NB4 (cell line): ENCODE measurements around the gene MSRB3.

Source experiments
- DNase-seq: peaks from one replicate; pipeline ENCODE4 v3.0.0; 2010; ENCODE audit warnings: low read depth
- H3K4me3 ChIP-seq: one replicate; pipeline ENCODE4 v1.5.1; 2011; ENCODE audit warnings: mild to moderate bottlenecking, low read depth, low read length, moderate library complexity
- MYC ChIP-seq: IDR thresholded peaks from 2 replicates; pipeline ENCODE4 v1.6.1; 2011; ENCODE audit warnings: low read depth, low read length
- POLR2A ChIP-seq: IDR thresholded peaks from 2 replicates; pipeline ENCODE4 v1.6.1; 2011; ENCODE audit warnings: mild to moderate bottlenecking; ENCODE audit not compliant: insufficient read length; ENCODE audit errors: extremely low read depth
- TF ChIP-seq, protein P1 (sequence below): IDR thresholded peaks from one replicate; pipeline ENCODE4 v1.5.1; 2012; ENCODE audit warnings: low read depth, low read length
- TF ChIP-seq, protein P2 (sequence below): IDR thresholded peaks from 2 replicates; pipeline ENCODE4 v1.6.1; 2011; ENCODE audit warnings: low read depth, low read length

The MSRB3 gene

DNA sequence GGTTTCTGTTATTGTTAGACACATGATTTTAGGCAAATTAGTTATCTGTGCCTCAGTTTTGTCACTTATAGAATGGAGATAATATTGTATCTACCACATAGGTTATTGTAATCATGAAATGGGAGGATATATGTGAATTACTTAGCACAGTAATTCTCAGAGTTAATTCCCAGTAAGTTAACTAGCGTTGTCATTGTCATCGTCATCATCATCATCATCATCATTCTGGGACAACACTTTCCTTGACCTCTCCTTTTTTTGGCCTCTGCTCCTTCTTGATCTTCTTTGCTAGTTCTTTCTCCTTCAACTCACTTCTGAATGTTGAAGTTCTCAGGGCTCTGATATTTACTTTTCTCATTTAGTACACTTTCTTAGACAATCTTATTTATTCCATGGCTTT is 13.8 kb downstream of the MSRB3 start:
- TF ChIP-seq, protein P1, sequence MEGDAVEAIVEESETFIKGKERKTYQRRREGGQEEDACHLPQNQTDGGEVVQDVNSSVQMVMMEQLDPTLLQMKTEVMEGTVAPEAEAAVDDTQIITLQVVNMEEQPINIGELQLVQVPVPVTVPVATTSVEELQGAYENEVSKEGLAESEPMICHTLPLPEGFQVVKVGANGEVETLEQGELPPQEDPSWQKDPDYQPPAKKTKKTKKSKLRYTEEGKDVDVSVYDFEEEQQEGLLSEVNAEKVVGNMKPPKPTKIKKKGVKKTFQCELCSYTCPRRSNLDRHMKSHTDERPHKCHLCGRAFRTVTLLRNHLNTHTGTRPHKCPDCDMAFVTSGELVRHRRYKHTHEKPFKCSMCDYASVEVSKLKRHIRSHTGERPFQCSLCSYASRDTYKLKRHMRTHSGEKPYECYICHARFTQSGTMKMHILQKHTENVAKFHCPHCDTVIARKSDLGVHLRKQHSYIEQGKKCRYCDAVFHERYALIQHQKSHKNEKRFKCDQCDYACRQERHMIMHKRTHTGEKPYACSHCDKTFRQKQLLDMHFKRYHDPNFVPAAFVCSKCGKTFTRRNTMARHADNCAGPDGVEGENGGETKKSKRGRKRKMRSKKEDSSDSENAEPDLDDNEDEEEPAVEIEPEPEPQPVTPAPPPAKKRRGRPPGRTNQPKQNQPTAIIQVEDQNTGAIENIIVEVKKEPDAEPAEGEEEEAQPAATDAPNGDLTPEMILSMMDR: no peak
- TF ChIP-seq, protein P2, sequence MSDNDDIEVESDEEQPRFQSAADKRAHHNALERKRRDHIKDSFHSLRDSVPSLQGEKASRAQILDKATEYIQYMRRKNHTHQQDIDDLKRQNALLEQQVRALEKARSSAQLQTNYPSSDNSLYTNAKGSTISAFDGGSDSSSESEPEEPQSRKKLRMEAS: no peak
- TF ChIP-seq MYC (no peak), POLR2A (no peak)
- no peak for DNase-seq
- no peak overlapping the region for H3K4me3 ChIP-seq

GRCh38 chr12:65293735-65294134 is 15.3 kb downstream of the MSRB3 start:
- no peak overlapping the region for H3K4me3 ChIP-seq
- TF ChIP-seq POLR2A (no peak), MYC (no peak)
- TF ChIP-seq, protein P2: no peak
- TF ChIP-seq, protein P1: no peak
- no peak for DNase-seq

DNA sequence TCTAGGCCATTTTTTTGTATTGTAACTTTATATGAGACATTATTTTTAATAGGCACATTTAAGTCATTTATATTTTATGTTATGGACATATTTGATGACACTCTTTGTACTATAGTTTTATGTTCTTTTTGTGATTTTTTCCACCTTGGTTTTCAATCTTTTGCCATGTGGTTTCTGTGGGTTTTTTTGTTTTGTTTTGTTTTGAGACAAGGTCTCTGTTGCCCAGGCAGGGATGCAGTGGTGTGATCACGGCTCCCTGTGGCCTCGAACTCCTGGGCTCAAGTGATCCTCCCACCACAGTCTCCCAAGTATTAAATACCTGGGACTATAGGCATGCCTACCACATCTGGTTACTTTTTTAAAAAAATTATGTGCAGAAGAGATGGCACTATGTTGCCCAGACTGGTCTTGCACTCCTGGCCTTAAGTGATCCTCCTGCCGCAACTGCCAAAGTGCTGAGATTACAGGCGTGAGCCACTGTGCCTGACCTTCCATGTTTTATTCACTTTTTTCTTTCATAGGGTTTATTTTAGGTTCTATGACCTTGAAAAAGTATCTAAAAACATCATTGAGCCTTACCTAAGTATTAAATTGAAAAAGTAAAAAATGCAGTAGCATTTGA is 16.3 kb downstream of the MSRB3 start:
- no peak for DNase-seq
- TF ChIP-seq POLR2A (no peak), MYC (no peak)
- TF ChIP-seq, protein P1: no peak
- TF ChIP-seq, protein P2: no peak
- H3K4me3 ChIP-seq: no peak overlapping the region

GRCh38 chr12:65296508-65297265 is 18.2 kb downstream of the MSRB3 start:
- no peak for DNase-seq

GRCh38 chr12:65300097-65300496 is 21.6 kb downstream of the MSRB3 start:
- no peak overlapping the region for H3K4me3 ChIP-seq
- no peak for DNase-seq
- TF ChIP-seq, protein P1: no peak
- TF ChIP-seq, protein P2: no peak
- no peak for TF ChIP-seq POLR2A
- TF ChIP-seq MYC: no peak

More at GRCh38 chr12:65296508-65297265, 18.2 kb downstream of the MSRB3 start:
- no peak overlapping the region for H3K4me3 ChIP-seq
- TF ChIP-seq, protein P1: no peak
- TF ChIP-seq, protein P2: no peak
- TF ChIP-seq POLR2A: no peak
- no peak for TF ChIP-seq MYC
